Measurements from ENCODE around the gene CYP4A22.

Gene CYP4A22

DNA sequence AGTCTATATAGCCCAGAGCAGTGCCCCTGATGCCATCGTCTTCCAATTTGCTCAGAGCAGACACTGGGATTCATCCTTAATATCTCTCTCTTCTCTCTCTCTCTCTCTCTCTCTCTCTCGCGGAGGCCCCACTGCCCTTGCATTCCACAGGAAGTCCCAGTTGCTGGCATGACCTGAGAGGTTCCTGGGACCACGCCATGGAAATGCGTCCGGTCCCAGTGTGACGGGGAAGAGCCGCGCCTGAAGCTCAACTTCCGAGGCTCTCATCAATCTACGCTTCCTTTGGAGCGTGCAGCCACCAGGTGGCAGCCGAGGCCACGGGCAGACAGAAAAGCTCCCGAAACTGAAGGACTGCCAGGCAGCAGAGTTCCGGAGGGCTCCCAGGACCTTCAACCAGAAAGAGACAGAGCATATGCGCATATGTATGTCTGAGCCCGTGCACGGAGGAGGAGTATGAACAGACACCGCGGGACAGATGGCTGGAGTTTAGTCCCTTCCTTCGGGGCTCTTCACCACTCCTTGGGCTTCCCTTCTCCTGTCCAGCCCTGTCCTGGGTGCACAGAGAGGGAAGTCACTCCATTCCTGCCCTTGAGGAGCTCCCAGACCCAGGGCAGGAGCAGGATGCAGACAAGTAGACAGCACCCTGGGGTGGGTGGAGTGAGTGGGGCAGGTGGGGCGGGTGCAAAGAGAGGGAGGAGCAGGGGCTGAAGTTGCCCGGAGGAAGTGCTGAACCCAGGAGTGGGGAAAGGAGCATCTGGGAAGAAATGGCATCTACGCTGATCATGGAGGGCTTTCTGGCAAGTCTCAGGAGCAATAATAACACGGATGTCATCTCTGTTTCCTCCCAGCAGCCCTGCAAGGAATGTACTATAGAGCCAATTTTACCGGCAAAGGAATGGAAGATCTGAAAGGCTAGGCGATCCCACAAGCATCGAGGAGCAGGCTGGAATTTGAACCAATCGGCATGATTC lies 42.1 kb downstream of the CYP4A22 start:
- Histone ChIP-seq H3K79me2 (ENCODE audit: insufficient read depth, low read depth) (no peaks in the 10 kb centered on the region), H2AFZ (ENCODE audit: low read depth) (peak overlapping the region; percentile 100), H3K27ac (0 out of 2 replicates have a peak overlapping the region, but pooled peaks have one; percentile 20), H3K9ac (peak overlapping the region; percentile 60; the same call in 1 of the 2 replicates), H4K20me1 (ENCODE audit: insufficient read depth) (no peaks in the 10 kb centered on the region), H3K4me3 (IDR thresholded peaks at IDR 0.05; ENCODE audit: insufficient read depth, low read depth, low read length) (peak overlapping the region; percentile 93), H3K4me1 (ENCODE audit: low read depth, poor library complexity, severe bottlenecking) (peaks cover 9% of the 10 kb centered on the region), H3K36me3 (ENCODE audit: insufficient read depth) (no peaks in the 10 kb centered on the region), H3K4me2 (peak overlapping the region; percentile 100), H3K27me3 (ENCODE audit: insufficient read depth, low read depth) (no peaks in the 10 kb centered on the region; the same call in 1 of the 2 replicates)
- TF ChIP-seq, protein P1, sequence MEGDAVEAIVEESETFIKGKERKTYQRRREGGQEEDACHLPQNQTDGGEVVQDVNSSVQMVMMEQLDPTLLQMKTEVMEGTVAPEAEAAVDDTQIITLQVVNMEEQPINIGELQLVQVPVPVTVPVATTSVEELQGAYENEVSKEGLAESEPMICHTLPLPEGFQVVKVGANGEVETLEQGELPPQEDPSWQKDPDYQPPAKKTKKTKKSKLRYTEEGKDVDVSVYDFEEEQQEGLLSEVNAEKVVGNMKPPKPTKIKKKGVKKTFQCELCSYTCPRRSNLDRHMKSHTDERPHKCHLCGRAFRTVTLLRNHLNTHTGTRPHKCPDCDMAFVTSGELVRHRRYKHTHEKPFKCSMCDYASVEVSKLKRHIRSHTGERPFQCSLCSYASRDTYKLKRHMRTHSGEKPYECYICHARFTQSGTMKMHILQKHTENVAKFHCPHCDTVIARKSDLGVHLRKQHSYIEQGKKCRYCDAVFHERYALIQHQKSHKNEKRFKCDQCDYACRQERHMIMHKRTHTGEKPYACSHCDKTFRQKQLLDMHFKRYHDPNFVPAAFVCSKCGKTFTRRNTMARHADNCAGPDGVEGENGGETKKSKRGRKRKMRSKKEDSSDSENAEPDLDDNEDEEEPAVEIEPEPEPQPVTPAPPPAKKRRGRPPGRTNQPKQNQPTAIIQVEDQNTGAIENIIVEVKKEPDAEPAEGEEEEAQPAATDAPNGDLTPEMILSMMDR (conservative IDR thresholded peaks at IDR 0.05; ENCODE audit: low read depth, low read length) = peak; percentile 91

DNA sequence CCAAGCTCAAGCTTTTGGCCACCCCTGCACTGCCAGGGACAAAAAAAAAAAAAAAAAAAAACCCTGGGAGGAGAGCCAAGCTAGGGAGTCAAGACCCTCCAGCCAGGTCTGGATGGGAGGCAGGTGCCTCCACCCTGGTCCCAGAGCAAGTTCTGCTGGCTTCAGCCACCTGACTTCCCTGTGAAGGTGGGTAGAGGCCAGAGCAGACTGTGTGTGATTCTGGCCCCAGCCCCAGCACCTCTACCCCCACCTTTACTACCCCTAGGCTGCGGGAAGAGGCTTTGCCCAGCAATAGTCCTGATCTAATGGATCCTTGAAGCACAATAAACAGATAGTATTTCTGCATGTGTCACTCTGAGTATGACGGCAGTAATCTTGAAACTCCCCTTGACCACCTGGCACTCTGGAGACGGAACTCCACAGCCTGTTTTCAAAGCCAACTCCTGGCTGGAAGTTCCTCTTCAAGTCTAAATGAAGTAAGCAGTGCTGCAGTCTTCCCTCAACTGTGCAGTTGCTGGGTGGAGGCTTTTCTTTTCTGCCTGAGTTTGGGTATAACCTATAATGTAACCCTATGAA lies 42.8 kb downstream of the CYP4A22 start:
- peak overlapping the region; percentile 100; the same call in 1 of the 2 replicates for H3K4me2 ChIP-seq
- H3K27me3 ChIP-seq (ENCODE audit: insufficient read depth, low read depth) = no peaks in the 10 kb centered on the region
- no peaks in the 10 kb centered on the region for H3K79me2 ChIP-seq (ENCODE audit: insufficient read depth, low read depth)
- H3K4me3 ChIP-seq (IDR thresholded peaks at IDR 0.05; ENCODE audit: insufficient read depth, low read depth, low read length) = no peak overlapping the region
- peak overlapping the region; percentile 100; the same call in 1 of the 2 replicates for H2AFZ ChIP-seq (ENCODE audit: low read depth)
- no peaks in the 10 kb centered on the region for H4K20me1 ChIP-seq (ENCODE audit: insufficient read depth)
- H3K36me3 ChIP-seq (ENCODE audit: insufficient read depth) = no peaks in the 10 kb centered on the region
- H3K9ac ChIP-seq = no peak overlapping the region; the same call in 1 of the 2 replicates
- H3K27ac ChIP-seq = no peak overlapping the region
- peaks cover 9% of the 10 kb centered on the region for H3K4me1 ChIP-seq (ENCODE audit: low read depth, poor library complexity, severe bottlenecking)
- TF ChIP-seq, protein P1 (conservative IDR thresholded peaks at IDR 0.05; ENCODE audit: low read depth, low read length) = no peak

- Histone ChIP-seq H3K4me2 (no peak overlapping the region), H3K27me3 (ENCODE audit: insufficient read depth, low read depth) (no peaks in the 10 kb centered on the region), H3K36me3 (ENCODE audit: insufficient read depth) (no peaks in the 10 kb centered on the region), H3K9ac (no peak overlapping the region), H2AFZ (ENCODE audit: low read depth) (no peak overlapping the region), H3K4me3 (IDR thresholded peaks at IDR 0.05; ENCODE audit: insufficient read depth, low read depth, low read length) (no peak overlapping the region), H3K27ac (no peak overlapping the region), H3K79me2 (ENCODE audit: insufficient read depth, low read depth) (no peaks in the 10 kb centered on the region), H4K20me1 (ENCODE audit: insufficient read depth) (no peaks in the 10 kb centered on the region), H3K4me1 (ENCODE audit: low read depth, poor library complexity, severe bottlenecking) (peaks cover 8% of the 10 kb centered on the region)
- TF ChIP-seq, protein P1 (conservative IDR thresholded peaks at IDR 0.05; ENCODE audit: low read depth, low read length) = no peak
Measured at GRCh38 chr1:47180603-47181094, 43.4 kb downstream of the CYP4A22 start.

GRCh38 chr1:47181095-47181954 lies 44.1 kb downstream of the CYP4A22 start:
- no peak overlapping the region for H2AFZ ChIP-seq (ENCODE audit: low read depth)
- H3K79me2 ChIP-seq (ENCODE audit: insufficient read depth, low read depth) = no peaks in the 10 kb centered on the region
- H3K36me3 ChIP-seq (ENCODE audit: insufficient read depth) = no peaks in the 10 kb centered on the region
- H3K9ac ChIP-seq = no peak overlapping the region
- peaks cover 7% of the 10 kb centered on the region for H3K4me1 ChIP-seq (ENCODE audit: low read depth, poor library complexity, severe bottlenecking)
- no peaks in the 10 kb centered on the region for H4K20me1 ChIP-seq (ENCODE audit: insufficient read depth)
- no peak overlapping the region for H3K4me2 ChIP-seq
- no peaks in the 10 kb centered on the region for H3K27me3 ChIP-seq (ENCODE audit: insufficient read depth, low read depth)
- H3K4me3 ChIP-seq (IDR thresholded peaks at IDR 0.05; ENCODE audit: insufficient read depth, low read depth, low read length) = no peak overlapping the region
- H3K27ac ChIP-seq = no peak overlapping the region
- TF ChIP-seq, protein P1 (conservative IDR thresholded peaks at IDR 0.05; ENCODE audit: low read depth, low read length) = no peak
